ENCODE data around the gene DNLZ.

DNLZ gene

GRCh38 chr9:136389396-136389795 lies 25.9 kb upstream of the DNLZ start:
- peaks cover 34% of the 10 kb centered on the region for H3K36me3 ChIP-seq (ENCODE audit: insufficient read depth, low read length)
- H3K4me1 ChIP-seq (ENCODE audit: insufficient read depth, low read length), result no peaks in the 10 kb centered on the region
- H3K9me3 ChIP-seq (ENCODE audit: control insufficient read depth, insufficient read depth, low read length), result no peaks in the 10 kb centered on the region
- H3K9ac ChIP-seq (ENCODE audit: low read depth, low read length), result no peak overlapping the region

- H3K36me3 ChIP-seq (ENCODE audit: insufficient read depth, low read length), result peaks cover 27% of the 10 kb centered on the region
- H3K9ac ChIP-seq (ENCODE audit: low read depth, low read length), result no peak overlapping the region
- no peaks in the 10 kb centered on the region for H3K4me1 ChIP-seq (ENCODE audit: insufficient read depth, low read length)
- no peaks in the 10 kb centered on the region for H3K9me3 ChIP-seq (ENCODE audit: control insufficient read depth, insufficient read depth, low read length)
Observed at GRCh38 chr9:136387217-136387616, 23.7 kb upstream of the DNLZ start.

- no peaks in the 10 kb centered on the region for H3K9me3 ChIP-seq (ENCODE audit: control insufficient read depth, insufficient read depth, low read length)
- H3K36me3 ChIP-seq (ENCODE audit: insufficient read depth, low read length), result peaks cover 24% of the 10 kb centered on the region; the same call in 1 of the 2 replicates
- no peaks in the 10 kb centered on the region for H3K4me1 ChIP-seq (ENCODE audit: insufficient read depth, low read length)
- no peak overlapping the region for H3K9ac ChIP-seq (ENCODE audit: low read depth, low read length)
Observed at GRCh38 chr9:136386018-136386417, 22.5 kb upstream of the DNLZ start.

GRCh38 chr9:136385015-136385414 lies 21.5 kb upstream of the DNLZ start:
- no peaks in the 10 kb centered on the region for H3K4me1 ChIP-seq (ENCODE audit: insufficient read depth, low read length)
- peaks cover 22% of the 10 kb centered on the region; the same call in 1 of the 2 replicates for H3K36me3 ChIP-seq (ENCODE audit: insufficient read depth, low read length)
- H3K9ac ChIP-seq (ENCODE audit: low read depth, low read length), result no peak overlapping the region
- no peaks in the 10 kb centered on the region for H3K9me3 ChIP-seq (ENCODE audit: control insufficient read depth, insufficient read depth, low read length)

- peaks cover 18% of the 10 kb centered on the region; the same call in 1 of the 2 replicates for H3K36me3 ChIP-seq (ENCODE audit: insufficient read depth, low read length)
- no peaks in the 10 kb centered on the region for H3K4me1 ChIP-seq (ENCODE audit: insufficient read depth, low read length)
- H3K9me3 ChIP-seq (ENCODE audit: control insufficient read depth, insufficient read depth, low read length), result no peaks in the 10 kb centered on the region
- H3K9ac ChIP-seq (ENCODE audit: low read depth, low read length), result no peak overlapping the region
Observed at GRCh38 chr9:136383436-136383835, 19.9 kb upstream of the DNLZ start.

- Histone ChIP-seq H3K9ac (ENCODE audit: low read depth, low read length) (no peak overlapping the region), H3K36me3 (ENCODE audit: insufficient read depth, low read length) (peaks cover 13% of the 10 kb centered on the region; the same call in 1 of the 2 replicates), H3K4me1 (ENCODE audit: insufficient read depth, low read length) (no peaks in the 10 kb centered on the region), H3K9me3 (ENCODE audit: control insufficient read depth, insufficient read depth, low read length) (no peaks in the 10 kb centered on the region)
Observed at GRCh38 chr9:136381966-136382513, 18.5 kb upstream of the DNLZ start.

GRCh38 chr9:136381311-136381710 lies 17.8 kb upstream of the DNLZ start:
- no peaks in the 10 kb centered on the region for H3K9me3 ChIP-seq (ENCODE audit: control insufficient read depth, insufficient read depth, low read length)
- peaks cover 10% of the 10 kb centered on the region; the same call in 1 of the 2 replicates for H3K36me3 ChIP-seq (ENCODE audit: insufficient read depth, low read length)
- H3K4me1 ChIP-seq (ENCODE audit: insufficient read depth, low read length), result no peaks in the 10 kb centered on the region
- H3K9ac ChIP-seq (ENCODE audit: low read depth, low read length), result no peak overlapping the region

GRCh38 chr9:136380381-136380780 lies 16.8 kb upstream of the DNLZ start:
- H3K9ac ChIP-seq (ENCODE audit: low read depth, low read length), result no peak overlapping the region
- peaks cover 9% of the 10 kb centered on the region; the same call in 1 of the 2 replicates for H3K36me3 ChIP-seq (ENCODE audit: insufficient read depth, low read length)
- H3K4me1 ChIP-seq (ENCODE audit: insufficient read depth, low read length), result no peaks in the 10 kb centered on the region
- H3K9me3 ChIP-seq (ENCODE audit: control insufficient read depth, insufficient read depth, low read length), result no peaks in the 10 kb centered on the region

GRCh38 chr9:136379891-136380290 lies 16.3 kb upstream of the DNLZ start:
- Histone ChIP-seq H3K36me3 (ENCODE audit: insufficient read depth, low read length) (peaks cover 9% of the 10 kb centered on the region; the same call in 1 of the 2 replicates), H3K9me3 (ENCODE audit: control insufficient read depth, insufficient read depth, low read length) (no peaks in the 10 kb centered on the region), H3K9ac (ENCODE audit: low read depth, low read length) (no peak overlapping the region), H3K4me1 (ENCODE audit: insufficient read depth, low read length) (no peaks in the 10 kb centered on the region)

- Histone ChIP-seq H3K4me1 (ENCODE audit: insufficient read depth, low read length) (no peaks in the 10 kb centered on the region), H3K9ac (ENCODE audit: low read depth, low read length) (no peak overlapping the region), H3K36me3 (ENCODE audit: insufficient read depth, low read length) (0 out of 2 replicates have a peak, but pooled peaks cover 9% of the 10 kb centered on the region), H3K9me3 (ENCODE audit: control insufficient read depth, insufficient read depth, low read length) (no peaks in the 10 kb centered on the region)
Observed at GRCh38 chr9:136379401-136379800, 15.9 kb upstream of the DNLZ start.

- Histone ChIP-seq H3K9me3 (ENCODE audit: control insufficient read depth, insufficient read depth, low read length) (no peaks in the 10 kb centered on the region), H3K4me1 (ENCODE audit: insufficient read depth, low read length) (no peaks in the 10 kb centered on the region), H3K9ac (ENCODE audit: low read depth, low read length) (no peak overlapping the region), H3K36me3 (ENCODE audit: insufficient read depth, low read length) (0 out of 2 replicates have a peak, but pooled peaks cover 4% of the 10 kb centered on the region)
Observed at GRCh38 chr9:136379003-136379287, 15.4 kb upstream of the DNLZ start.

- H3K4me1 ChIP-seq (ENCODE audit: insufficient read depth, low read length), result no peaks in the 10 kb centered on the region; the same call in 1 of the 2 replicates
- 0 out of 2 replicates have a peak, but pooled peaks cover 4% of the 10 kb centered on the region for H3K36me3 ChIP-seq (ENCODE audit: insufficient read depth, low read length)
- H3K9ac ChIP-seq (ENCODE audit: low read depth, low read length), result no peak overlapping the region
- H3K9me3 ChIP-seq (ENCODE audit: control insufficient read depth, insufficient read depth, low read length), result no peaks in the 10 kb centered on the region
Observed at GRCh38 chr9:136378170-136379002, 14.8 kb upstream of the DNLZ start.

GRCh38 chr9:136377341-136378169 lies 14.0 kb upstream of the DNLZ start:
- no peaks in the 10 kb centered on the region for H3K9me3 ChIP-seq (ENCODE audit: control insufficient read depth, insufficient read depth, low read length)
- H3K9ac ChIP-seq (ENCODE audit: low read depth, low read length), result no peak overlapping the region
- peaks cover 8% of the 10 kb centered on the region; the same call in 1 of the 2 replicates for H3K4me1 ChIP-seq (ENCODE audit: insufficient read depth, low read length)
- H3K36me3 ChIP-seq (ENCODE audit: insufficient read depth, low read length), result 0 out of 2 replicates have a peak, but pooled peaks cover 4% of the 10 kb centered on the region

GRCh38 chr9:136376457-136376856 lies 12.9 kb upstream of the DNLZ start:
- Histone ChIP-seq H3K9me3 (ENCODE audit: control insufficient read depth, insufficient read depth, low read length) (no peaks in the 10 kb centered on the region), H3K9ac (ENCODE audit: low read depth, low read length) (no peak overlapping the region), H3K36me3 (ENCODE audit: insufficient read depth, low read length) (0 out of 2 replicates have a peak, but pooled peaks cover 4% of the 10 kb centered on the region), H3K4me1 (ENCODE audit: insufficient read depth, low read length) (peaks cover 8% of the 10 kb centered on the region; the same call in 1 of the 2 replicates)

All from ES-I3 (cell line).